Measurements from ENCODE around the gene DDX41. TPM values are rescaled to one million over a fixed set of nuclear protein-coding genes. Genes with fewer than 3 reads are reported as not detected.

Gene DDX41
- total RNA-seq, 1 experiment from 2014 or later = 133 TPM

GRCh38 chr5:177508837-177509236, 7.9 kb downstream of the DDX41 start:
- H3K18ac ChIP-seq (ENCODE audit: insufficient read length, low read depth, low read length) = no peak overlapping the region
- Mint-ChIP-seq H3K4me3 (no peak overlapping the region), H3K27me3 (ENCODE audit: low read depth) (no peaks in the 10 kb centered on the region; the same call in 1 of the 2 replicates), H3K4me1 (peaks cover 18 to 20% of the 10 kb centered on the region in 2 experiments), H3K9me3 (no peaks in the 10 kb centered on the region), H3K36me3 (ENCODE audit: insufficient read depth in 1 of 3, low read depth in 3 of 3) (peaks cover 27 to 54% (median 45%) of the 10 kb centered on the region in 3 experiments), H3K27ac (peak overlapping the region; percentile 36 to 90 (median 53); a peak in 2 of 7 replicates)
- H2AFZ ChIP-seq (ENCODE audit: low read length) = no peak overlapping the region
- H2BK120ac ChIP-seq (ENCODE audit: low read depth, low read length, poor library complexity, severe bottlenecking) = no peak overlapping the region
- no peak for DNase-seq
- no peak overlapping the region for H3K9ac ChIP-seq (ENCODE audit: extremely low read depth, insufficient read length, low read length)
- no peak overlapping the region for H3K23ac ChIP-seq (ENCODE audit: insufficient read length, low read depth, low read length)
- no CpG with 5 or more reads among the region's 8 CpGs for WGBS (ENCODE audit: extremely low coverage, insufficient read length, low lambda C conversion rate)
- no peaks in the 10 kb centered on the region; the same call in 1 of the 2 replicates for H3K4me1 ChIP-seq (ENCODE audit: insufficient read depth, low read length)
- H4K8ac ChIP-seq (replicated peaks; ENCODE audit: insufficient read length, low read depth, low read length) = no peak overlapping the region
- no peak overlapping the region for H3K27ac ChIP-seq (ENCODE audit: insufficient read length, low read depth, low read length)
- H3K79me2 ChIP-seq (ENCODE audit: insufficient read depth, low read length) = no peaks in the 10 kb centered on the region
- no peak overlapping the region for H2BK12ac ChIP-seq (ENCODE audit: insufficient read length, low read depth, low read length)
- no peak overlapping the region for H2BK15ac ChIP-seq (ENCODE audit: low read depth, low read length)
- H3K14ac ChIP-seq (ENCODE audit: insufficient read depth, low read length) = no peak overlapping the region
- no peak overlapping the region for H4K5ac ChIP-seq (ENCODE audit: insufficient read length, low read depth, low read length)
- H2BK5ac ChIP-seq (ENCODE audit: insufficient read length, low read length) = no peak overlapping the region
- no peak overlapping the region for H4K91ac ChIP-seq (ENCODE audit: insufficient read length, low read depth, low read length)
- no peak overlapping the region for H3T11ph ChIP-seq (ENCODE audit: low read length)
- no peak overlapping the region for H3K56ac ChIP-seq (ENCODE audit: insufficient read length, low read depth, low read length)
- no peaks in the 10 kb centered on the region for H3K79me1 ChIP-seq (ENCODE audit: insufficient read depth, low read depth, low read length, poor library complexity, severe bottlenecking)
- H3K4me2 ChIP-seq (ENCODE audit: insufficient read depth, insufficient read length, low read length) = no peak overlapping the region
- no peak overlapping the region for H2AK5ac ChIP-seq (ENCODE audit: insufficient read length, low read length)
- H3K23me2 ChIP-seq (ENCODE audit: insufficient read length, low read depth, low read length, poor library complexity, severe bottlenecking) = no peaks in the 10 kb centered on the region
- H4K20me1 ChIP-seq (ENCODE audit: control insufficient read depth, insufficient read depth, insufficient read length) = no peaks in the 10 kb centered on the region
- TF ChIP-seq CTCF (conservative IDR thresholded peaks at IDR 0.05) = no peak
- H3K4ac ChIP-seq (ENCODE audit: low read depth, low read length) = no peak overlapping the region
- H3K9me3 ChIP-seq (ENCODE audit: control insufficient read depth, low read depth, low read length) = no peaks in the 10 kb centered on the region
- no peaks in the 10 kb centered on the region for H3K27me3 ChIP-seq (ENCODE audit: insufficient read depth, low read length)
- no peak overlapping the region for H2BK20ac ChIP-seq (ENCODE audit: low read depth, low read length, poor library complexity, severe bottlenecking)

All from H9 (cell line).